ENCODE measurements around the gene CCDC117. TPM values are rescaled to one million over a fixed set of nuclear protein-coding genes. Genes with fewer than 3 reads are reported as not detected.
A peak's percentile ranks its signal among the peaks of the same experiment; 100 is the strongest.

The CCDC117 gene
- total RNA-seq, 1 donor: 34.5 TPM

- no peak overlapping the region for H3K4me3 ChIP-seq (ENCODE audit: low read depth, low read length)
- TF ChIP-seq CTCF (IDR thresholded peaks at IDR 0.05; ENCODE audit: insufficient read depth, low read depth, low read length): no peak
- no peak for DNase-seq (ENCODE audit: low read depth)
These were observed 54.4 kb downstream of the CCDC117 start for GRCh38 chr22:28826921-28827320.

- H3K4me3 ChIP-seq (ENCODE audit: low read depth, low read length): no peak overlapping the region
- TF ChIP-seq CTCF (IDR thresholded peaks at IDR 0.05; ENCODE audit: insufficient read depth, low read depth, low read length): peak; percentile 99
- DNase-seq (ENCODE audit: low read depth): peak; percentile 79
These were observed 57.1 kb downstream of the CCDC117 start for GRCh38 chr22:28829358-28830181.

- H3K4me3 ChIP-seq (ENCODE audit: low read depth, low read length): no peak overlapping the region
- no peak for DNase-seq (ENCODE audit: low read depth)
- TF ChIP-seq CTCF (IDR thresholded peaks at IDR 0.05; ENCODE audit: insufficient read depth, low read depth, low read length): no peak
These were observed 57.9 kb downstream of the CCDC117 start for GRCh38 chr22:28830441-28830840.

GRCh38 chr22:28831140-28832072 is 58.9 kb downstream of the CCDC117 start:
- DNase-seq (ENCODE audit: low read depth): no peak
- TF ChIP-seq CTCF (IDR thresholded peaks at IDR 0.05; ENCODE audit: insufficient read depth, low read depth, low read length): no peak
- H3K4me3 ChIP-seq (ENCODE audit: low read depth, low read length): no peak overlapping the region

- no peak overlapping the region for H3K4me3 ChIP-seq (ENCODE audit: low read depth, low read length)
- no peak for DNase-seq (ENCODE audit: low read depth)
- no peak for TF ChIP-seq CTCF (IDR thresholded peaks at IDR 0.05; ENCODE audit: insufficient read depth, low read depth, low read length)
These were observed 60.2 kb downstream of the CCDC117 start for GRCh38 chr22:28832731-28833130.

GRCh38 chr22:28833276-28833923 is 60.9 kb downstream of the CCDC117 start:
- no peak for DNase-seq (ENCODE audit: low read depth)
- no peak overlapping the region for H3K4me3 ChIP-seq (ENCODE audit: low read depth, low read length)
- no peak for TF ChIP-seq CTCF (IDR thresholded peaks at IDR 0.05; ENCODE audit: insufficient read depth, low read depth, low read length)
